ENCODE measurements around the gene ZNF835.

The ZNF835 gene

DNA sequence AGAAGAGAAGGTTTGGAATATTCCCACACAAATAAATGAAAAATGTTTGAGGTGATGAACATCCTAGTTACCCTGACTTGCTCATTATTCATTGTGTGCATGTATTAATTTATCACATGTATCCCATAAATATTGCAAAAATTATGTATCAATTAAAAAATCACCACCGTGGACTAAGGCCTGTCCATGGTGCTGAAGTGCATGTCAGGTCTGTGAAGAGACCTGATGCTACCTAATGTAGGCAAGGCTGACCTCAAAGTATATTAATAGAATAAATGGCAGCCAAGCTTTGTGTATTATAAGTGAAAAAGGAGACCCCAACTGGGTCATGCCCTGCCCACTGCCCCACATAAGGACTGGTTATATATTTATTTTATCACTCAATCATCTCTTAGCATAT is 34.4 kb upstream of the ZNF835 start:
- DNase-seq (ENCODE audit: low spot score), result no peak
- in situ Hi-C loops (cut with MboI; ENCODE audit: low sequenced_read_pairs, unreplicated experiment), result no loop called here
- TF ChIP-seq, protein P1, sequence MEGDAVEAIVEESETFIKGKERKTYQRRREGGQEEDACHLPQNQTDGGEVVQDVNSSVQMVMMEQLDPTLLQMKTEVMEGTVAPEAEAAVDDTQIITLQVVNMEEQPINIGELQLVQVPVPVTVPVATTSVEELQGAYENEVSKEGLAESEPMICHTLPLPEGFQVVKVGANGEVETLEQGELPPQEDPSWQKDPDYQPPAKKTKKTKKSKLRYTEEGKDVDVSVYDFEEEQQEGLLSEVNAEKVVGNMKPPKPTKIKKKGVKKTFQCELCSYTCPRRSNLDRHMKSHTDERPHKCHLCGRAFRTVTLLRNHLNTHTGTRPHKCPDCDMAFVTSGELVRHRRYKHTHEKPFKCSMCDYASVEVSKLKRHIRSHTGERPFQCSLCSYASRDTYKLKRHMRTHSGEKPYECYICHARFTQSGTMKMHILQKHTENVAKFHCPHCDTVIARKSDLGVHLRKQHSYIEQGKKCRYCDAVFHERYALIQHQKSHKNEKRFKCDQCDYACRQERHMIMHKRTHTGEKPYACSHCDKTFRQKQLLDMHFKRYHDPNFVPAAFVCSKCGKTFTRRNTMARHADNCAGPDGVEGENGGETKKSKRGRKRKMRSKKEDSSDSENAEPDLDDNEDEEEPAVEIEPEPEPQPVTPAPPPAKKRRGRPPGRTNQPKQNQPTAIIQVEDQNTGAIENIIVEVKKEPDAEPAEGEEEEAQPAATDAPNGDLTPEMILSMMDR (IDR thresholded peaks at IDR 0.05; ENCODE audit: borderline replicate concordance, control extremely low read depth, extremely low read depth, insufficient read depth, missing control alignments), result no peak

DNA sequence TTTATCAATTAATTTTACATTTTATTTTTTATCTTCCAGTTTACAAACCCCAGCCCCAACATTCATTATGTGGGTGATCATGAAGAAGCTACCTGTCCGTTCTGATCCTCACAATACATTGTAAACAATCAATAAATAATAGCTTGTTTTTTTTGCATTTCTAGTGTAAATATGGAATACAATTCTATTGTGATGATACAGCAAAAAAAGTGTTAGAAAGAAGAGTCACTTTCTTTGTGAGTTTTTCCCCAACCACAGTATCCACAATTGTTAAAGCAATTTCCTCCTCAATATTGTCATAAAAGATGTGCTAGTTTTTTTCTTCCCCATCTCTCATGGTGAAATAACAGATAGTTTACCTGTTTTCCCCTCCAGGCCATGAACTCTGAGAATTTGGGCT is 30.3 kb upstream of the ZNF835 start:
- in situ Hi-C loops (cut with MboI; ENCODE audit: low sequenced_read_pairs, unreplicated experiment), result no loop called here
- TF ChIP-seq, protein P1 (IDR thresholded peaks at IDR 0.05; ENCODE audit: borderline replicate concordance, control extremely low read depth, extremely low read depth, insufficient read depth, missing control alignments), result no peak
- no peak for DNase-seq (ENCODE audit: low spot score)

DNA sequence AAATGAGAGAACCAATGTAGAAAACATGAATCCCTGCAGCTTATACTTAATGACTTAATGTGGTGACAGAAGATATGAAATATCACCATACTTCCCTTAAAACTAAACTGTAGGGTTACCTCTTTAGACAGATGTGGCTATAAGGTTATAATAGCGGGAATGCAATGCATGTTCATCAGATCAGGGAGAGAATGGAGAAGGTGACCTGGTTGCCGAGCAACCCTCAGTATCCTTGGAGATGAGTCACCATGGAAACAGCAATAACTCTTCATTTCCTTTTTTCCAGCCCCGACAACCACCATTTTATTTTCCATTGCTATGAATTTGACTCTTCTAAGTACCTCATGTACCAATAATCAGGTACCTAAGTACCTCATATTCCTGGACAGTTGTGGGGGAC is 28.0 kb upstream of the ZNF835 start:
- TF ChIP-seq, protein P1 (IDR thresholded peaks at IDR 0.05; ENCODE audit: borderline replicate concordance, control extremely low read depth, extremely low read depth, insufficient read depth, missing control alignments), result no peak
- DNase-seq (ENCODE audit: low spot score), result no peak
- in situ Hi-C loops (cut with MboI; ENCODE audit: low sequenced_read_pairs, unreplicated experiment), result no loop called here

DNA sequence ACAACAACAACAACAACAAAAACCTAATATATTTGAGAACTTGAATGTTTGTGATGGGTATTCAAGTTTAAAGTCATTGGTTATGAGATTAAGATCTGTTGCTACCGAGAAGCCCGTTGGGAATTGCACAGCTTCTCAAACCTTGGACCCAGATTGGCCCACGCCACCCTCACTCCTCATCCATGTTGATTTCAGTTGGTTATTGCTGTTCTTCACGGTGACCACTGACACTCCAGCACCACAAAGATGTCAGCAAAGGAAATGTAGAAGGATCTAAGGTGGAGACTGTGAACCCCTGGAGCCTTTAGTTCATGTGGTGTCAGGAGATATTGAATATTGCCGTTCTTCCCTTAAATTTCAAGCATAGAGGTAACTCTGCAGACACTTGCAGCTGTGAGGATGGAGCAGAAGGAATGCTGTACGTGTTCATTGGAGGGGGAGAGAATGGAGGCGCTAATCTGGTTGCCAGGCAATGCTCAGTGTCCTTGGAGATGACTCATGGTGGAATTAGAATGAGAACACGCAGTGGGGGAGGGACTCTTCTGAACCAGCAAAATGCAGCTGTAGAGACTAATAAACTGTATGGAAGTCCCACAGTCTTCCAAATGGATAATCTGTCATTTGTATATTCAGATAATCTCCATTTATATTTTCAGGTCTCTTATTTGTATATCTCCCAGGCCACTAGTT is 20.8 kb upstream of the ZNF835 start:
- no peak for DNase-seq (ENCODE audit: low spot score)
- in situ Hi-C loops (cut with MboI; ENCODE audit: low sequenced_read_pairs, unreplicated experiment), result no loop called here
- TF ChIP-seq, protein P1 (IDR thresholded peaks at IDR 0.05; ENCODE audit: borderline replicate concordance, control extremely low read depth, extremely low read depth, insufficient read depth, missing control alignments), result no peak

DNA sequence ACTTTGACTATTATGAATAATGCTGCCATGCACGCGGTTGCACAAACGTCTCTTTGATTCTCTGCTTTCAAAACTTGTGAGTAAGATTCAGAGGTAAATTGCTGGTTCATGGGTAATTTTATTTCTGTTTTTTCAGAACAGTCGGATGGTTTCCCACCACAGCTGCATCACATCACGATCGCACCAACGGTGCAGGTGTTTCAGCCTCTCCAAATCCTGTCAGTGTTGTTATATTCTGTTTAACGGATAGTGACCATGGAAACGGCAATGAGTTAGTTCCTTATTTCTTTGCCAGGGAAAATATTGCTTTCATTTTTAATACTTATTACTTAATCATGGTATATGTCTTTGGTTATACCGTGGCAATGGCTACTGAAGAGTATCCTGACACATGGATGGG is 19.1 kb upstream of the ZNF835 start:
- DNase-seq (ENCODE audit: low spot score), result no peak
- in situ Hi-C loops (cut with MboI; ENCODE audit: low sequenced_read_pairs, unreplicated experiment), result no loop called here
- TF ChIP-seq, protein P1 (IDR thresholded peaks at IDR 0.05; ENCODE audit: borderline replicate concordance, control extremely low read depth, extremely low read depth, insufficient read depth, missing control alignments), result no peak

DNA sequence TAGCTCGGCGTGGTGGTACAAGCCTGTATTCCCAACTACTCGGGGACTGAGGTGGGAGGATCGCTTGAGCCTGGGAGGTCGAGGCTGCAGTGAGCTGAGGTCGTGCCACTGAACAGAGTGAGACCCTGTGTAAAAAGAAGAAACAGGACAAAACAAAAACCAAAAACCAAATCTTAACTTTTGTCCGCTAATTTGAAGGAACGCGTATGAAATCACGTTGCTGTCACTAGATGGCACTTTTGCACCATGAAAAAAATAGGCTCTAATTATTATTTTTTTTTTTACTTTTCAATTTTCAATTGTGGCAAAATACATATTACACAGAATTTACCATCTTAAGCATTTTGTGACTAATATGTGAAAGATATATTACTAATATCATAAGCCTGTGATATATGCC is 17.6 kb upstream of the ZNF835 start:
- TF ChIP-seq, protein P1 (IDR thresholded peaks at IDR 0.05; ENCODE audit: borderline replicate concordance, control extremely low read depth, extremely low read depth, insufficient read depth, missing control alignments), result no peak
- in situ Hi-C loops (cut with MboI; ENCODE audit: low sequenced_read_pairs, unreplicated experiment), result no loop called here
- no peak for DNase-seq (ENCODE audit: low spot score)
